Upper lobe of left lung (tissue), 4 donors: ENCODE results near the gene PSMD8.
"Not testable (repeated sequence)": the region's sequence is repeated elsewhere in the genome, so short reads cannot be mapped to it uniquely, and the experiment has no call there.

Experiments used
- CTCF ChIP-seq, 6 experiments: fragments of 450-650 bp in 4 of 6; fragments of 200-600 bp in 2 of 6; sonication (generic) in 2 of 6; IDR thresholded peaks; one replicate each; pipeline ENCODE4 v1.5.1; 2016 to 2019; ENCODE audit warnings: antibody characterized with exemption in 6 of 6
- EP300 ChIP-seq, 4 donors: sonication (generic); formaldehyde crosslinking; IDR thresholded peaks; one replicate each; pipeline ENCODE4 v1.5.1; 2017; ENCODE audit warnings: antibody characterized with exemption in 4 of 4, control low read depth in 2 of 4

- TF ChIP-seq CTCF, EP300 (IDR thresholded peaks at IDR 0.05): not testable (repeated sequence)
Measured at GRCh38 chr19:38411898-38412297, 37.5 kb downstream of the PSMD8 start.
